ENCODE measurements around the gene CBLB. TPM values are rescaled to one million over a fixed set of nuclear protein-coding genes. Genes with fewer than 3 reads are reported as not detected.

Gene CBLB
- total and polyA plus RNA-seq, 9 of the 15 experiments (the other 6 are each of a cell fraction or from before 2014, with no cell fraction given), result 1.8 to 8.1 (median 5.3) TPM

GRCh38 chr3:105867712-105868430 lies 941 bp downstream of the CBLB start (continued):
- TF ChIP-seq ZNF224 (CRISPR knock-in tag; IDR thresholded peaks at IDR 0.05) (no peak), CC2D1A (IDR thresholded peaks at IDR 0.05) (no peak), ETV1 (tag; conservative IDR thresholded peaks at IDR 0.05; ENCODE audit: low read depth) (no peak), POLR2H (tag; IDR thresholded peaks at IDR 0.05; ENCODE audit: low read depth) (no peak), ELF4 (CRISPR knock-in tag; IDR thresholded peaks at IDR 0.05) (no peak), ARID2 (IDR thresholded peaks at IDR 0.05) (no peak)
- TF ChIP-seq, protein P1, sequence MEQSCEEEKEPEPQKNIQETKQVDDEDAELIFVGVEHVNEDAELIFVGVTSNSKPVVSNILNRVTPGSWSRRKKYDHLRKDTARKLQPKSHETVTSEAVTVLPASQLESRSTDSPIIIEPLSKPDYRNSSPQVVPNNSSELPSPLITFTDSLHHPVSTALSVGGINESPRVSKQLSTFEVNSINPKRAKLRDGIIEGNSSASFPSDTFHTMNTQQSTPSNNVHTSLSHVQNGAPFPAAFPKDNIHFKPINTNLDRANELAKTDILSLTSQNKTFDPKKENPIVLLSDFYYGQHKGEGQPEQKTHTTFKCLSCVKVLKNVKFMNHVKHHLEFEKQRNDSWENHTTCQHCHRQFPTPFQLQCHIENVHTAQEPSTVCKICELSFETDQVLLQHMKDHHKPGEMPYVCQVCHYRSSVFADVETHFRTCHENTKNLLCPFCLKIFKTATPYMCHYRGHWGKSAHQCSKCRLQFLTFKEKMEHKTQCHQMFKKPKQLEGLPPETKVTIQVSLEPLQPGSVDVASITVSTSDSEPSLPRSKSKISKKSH (CRISPR knock-in tag; IDR thresholded peaks at IDR 0.05), result no peak
- TF ChIP-seq, protein P2, sequence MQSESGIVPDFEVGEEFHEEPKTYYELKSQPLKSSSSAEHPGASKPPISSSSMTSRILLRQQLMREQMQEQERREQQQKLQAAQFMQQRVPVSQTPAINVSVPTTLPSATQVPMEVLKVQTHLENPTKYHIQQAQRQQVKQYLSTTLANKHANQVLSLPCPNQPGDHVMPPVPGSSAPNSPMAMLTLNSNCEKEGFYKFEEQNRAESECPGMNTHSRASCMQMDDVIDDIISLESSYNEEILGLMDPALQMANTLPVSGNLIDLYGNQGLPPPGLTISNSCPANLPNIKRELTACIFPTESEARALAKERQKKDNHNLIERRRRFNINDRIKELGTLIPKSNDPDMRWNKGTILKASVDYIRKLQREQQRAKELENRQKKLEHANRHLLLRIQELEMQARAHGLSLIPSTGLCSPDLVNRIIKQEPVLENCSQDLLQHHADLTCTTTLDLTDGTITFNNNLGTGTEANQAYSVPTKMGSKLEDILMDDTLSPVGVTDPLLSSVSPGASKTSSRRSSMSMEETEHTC (IDR thresholded peaks at IDR 0.05), result no peak

Measured in K562 (cell line).